SK-N-SH (cell line): ENCODE results near the gene ZNF507.

ENCODE experiments used
- IRF3 ChIP-seq: fragments of 150-350 bp; IDR thresholded peaks from 2 replicates; pipeline ENCODE4 v1.6.1; 2016; ENCODE audit warnings: mild to moderate bottlenecking, low read depth, low read length
- MAX ChIP-seq: IDR thresholded peaks from 2 replicates; pipeline ENCODE4 v1.4.0; 2012; ENCODE audit warnings: low read depth
- MXI1 ChIP-seq: IDR thresholded peaks from 2 replicates; pipeline ENCODE4 v1.6.1; 2012; ENCODE audit warnings: mild to moderate bottlenecking, low read depth, low read length, improper control_type of control experiment
- NRF1 ChIP-seq: IDR thresholded peaks from 2 replicates; pipeline ENCODE4 v1.6.1; 2012; ENCODE audit warnings: low read depth, mild to moderate bottlenecking, low read length
- POLR2AphosphoS5 ChIP-seq: IDR thresholded peaks from 2 replicates; pipeline ENCODE4 v1.6.1; 2012; ENCODE audit warnings: low read depth, low read length
- SIN3A ChIP-seq: IDR thresholded peaks from 2 replicates; pipeline ENCODE4 v1.6.1; 2012; ENCODE audit warnings: low read depth, mild to moderate bottlenecking, low read length, moderate library complexity, borderline replicate concordance
- SMC3 ChIP-seq: IDR thresholded peaks from 2 replicates; pipeline ENCODE4 v1.6.1; 2012; ENCODE audit warnings: low read depth, low read length, improper control_type of control experiment

GRCh38 chr19:32354345-32354744 is 8.9 kb downstream of the ZNF507 start:
- TF ChIP-seq NRF1 (no peak), SMC3 (no peak), MXI1 (no peak), POLR2AphosphoS5 (no peak), IRF3 (no peak), MAX (no peak), SIN3A (no peak)
